Measurements from ENCODE around the gene SHMT2. TPM values are rescaled to one million over a fixed set of nuclear protein-coding genes. Genes with fewer than 3 reads are reported as not detected.

Gene SHMT2
- total RNA-seq, 1 donor from 2014 or later: 490 TPM

DNA sequence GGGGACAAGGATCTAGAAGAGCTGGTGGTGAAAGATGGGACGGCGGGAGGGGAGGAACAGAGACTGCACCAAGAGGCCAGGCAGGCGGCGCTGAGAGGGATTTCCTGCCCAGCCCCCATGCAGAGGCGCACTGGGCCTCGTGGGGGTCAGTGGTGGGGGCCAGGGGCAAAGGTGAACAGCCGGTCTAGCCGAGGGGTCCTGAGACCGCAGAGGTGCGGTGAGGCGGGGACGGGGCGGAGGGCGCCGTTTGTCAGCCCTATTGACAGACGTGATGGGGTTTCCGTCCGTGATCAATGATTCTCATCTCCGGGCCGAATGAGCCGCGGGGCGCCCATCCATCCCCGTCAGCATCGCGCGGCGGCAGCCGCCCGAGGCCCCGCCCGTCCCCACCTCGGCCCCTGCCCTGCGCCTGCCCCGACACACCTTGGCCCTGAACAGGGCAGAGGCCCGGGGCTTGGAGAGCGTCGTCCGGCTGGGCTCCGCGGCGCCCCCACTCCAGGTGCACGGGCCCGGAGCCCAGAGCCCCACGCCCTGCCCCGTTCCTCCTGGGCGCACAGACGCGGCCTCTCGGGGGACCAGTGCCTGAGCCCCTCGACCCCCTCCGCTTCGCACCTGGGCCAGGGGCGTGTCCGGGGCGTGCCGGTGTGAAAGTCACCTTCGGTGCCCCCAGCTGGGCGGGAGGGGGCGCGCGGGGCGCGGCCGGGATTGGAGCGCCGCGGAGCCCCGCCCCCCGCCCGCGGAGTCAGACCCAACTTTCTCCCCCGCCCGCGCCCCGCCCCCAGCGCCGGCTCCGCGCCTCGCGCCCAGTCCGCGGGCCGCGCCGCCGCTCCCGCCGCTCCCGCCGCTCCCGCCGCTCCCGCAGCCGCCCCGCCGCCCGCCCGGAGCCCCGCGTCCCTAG is 13.2 kb upstream of the SHMT2 start, which contains the start of gene NXPH4:
NXPH4 (plus strand) TSS at position 781 of the 898 bp plus-strand sequence. CDS start 176 bp downstream, outside the sequence.
- TF ChIP-seq, protein P1, sequence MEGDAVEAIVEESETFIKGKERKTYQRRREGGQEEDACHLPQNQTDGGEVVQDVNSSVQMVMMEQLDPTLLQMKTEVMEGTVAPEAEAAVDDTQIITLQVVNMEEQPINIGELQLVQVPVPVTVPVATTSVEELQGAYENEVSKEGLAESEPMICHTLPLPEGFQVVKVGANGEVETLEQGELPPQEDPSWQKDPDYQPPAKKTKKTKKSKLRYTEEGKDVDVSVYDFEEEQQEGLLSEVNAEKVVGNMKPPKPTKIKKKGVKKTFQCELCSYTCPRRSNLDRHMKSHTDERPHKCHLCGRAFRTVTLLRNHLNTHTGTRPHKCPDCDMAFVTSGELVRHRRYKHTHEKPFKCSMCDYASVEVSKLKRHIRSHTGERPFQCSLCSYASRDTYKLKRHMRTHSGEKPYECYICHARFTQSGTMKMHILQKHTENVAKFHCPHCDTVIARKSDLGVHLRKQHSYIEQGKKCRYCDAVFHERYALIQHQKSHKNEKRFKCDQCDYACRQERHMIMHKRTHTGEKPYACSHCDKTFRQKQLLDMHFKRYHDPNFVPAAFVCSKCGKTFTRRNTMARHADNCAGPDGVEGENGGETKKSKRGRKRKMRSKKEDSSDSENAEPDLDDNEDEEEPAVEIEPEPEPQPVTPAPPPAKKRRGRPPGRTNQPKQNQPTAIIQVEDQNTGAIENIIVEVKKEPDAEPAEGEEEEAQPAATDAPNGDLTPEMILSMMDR (IDR thresholded peaks at IDR 0.05; ENCODE audit: insufficient read depth, low read length, poor library complexity, severe bottlenecking): no peak
- H3K36me3 ChIP-seq (ENCODE audit: control insufficient read depth, insufficient read depth, low read length): no peaks in the 10 kb centered on the region
- DNase-seq (ENCODE audit: low read depth): no peak
- peak within 1 kb of the TSS; percentile 21 for H3K4me3 ChIP-seq (ENCODE audit: low read depth, low read length)
- peaks cover 68% of the 10 kb centered on the region for H3K27me3 ChIP-seq (ENCODE audit: control insufficient read depth, insufficient read depth, low read length)

DNA sequence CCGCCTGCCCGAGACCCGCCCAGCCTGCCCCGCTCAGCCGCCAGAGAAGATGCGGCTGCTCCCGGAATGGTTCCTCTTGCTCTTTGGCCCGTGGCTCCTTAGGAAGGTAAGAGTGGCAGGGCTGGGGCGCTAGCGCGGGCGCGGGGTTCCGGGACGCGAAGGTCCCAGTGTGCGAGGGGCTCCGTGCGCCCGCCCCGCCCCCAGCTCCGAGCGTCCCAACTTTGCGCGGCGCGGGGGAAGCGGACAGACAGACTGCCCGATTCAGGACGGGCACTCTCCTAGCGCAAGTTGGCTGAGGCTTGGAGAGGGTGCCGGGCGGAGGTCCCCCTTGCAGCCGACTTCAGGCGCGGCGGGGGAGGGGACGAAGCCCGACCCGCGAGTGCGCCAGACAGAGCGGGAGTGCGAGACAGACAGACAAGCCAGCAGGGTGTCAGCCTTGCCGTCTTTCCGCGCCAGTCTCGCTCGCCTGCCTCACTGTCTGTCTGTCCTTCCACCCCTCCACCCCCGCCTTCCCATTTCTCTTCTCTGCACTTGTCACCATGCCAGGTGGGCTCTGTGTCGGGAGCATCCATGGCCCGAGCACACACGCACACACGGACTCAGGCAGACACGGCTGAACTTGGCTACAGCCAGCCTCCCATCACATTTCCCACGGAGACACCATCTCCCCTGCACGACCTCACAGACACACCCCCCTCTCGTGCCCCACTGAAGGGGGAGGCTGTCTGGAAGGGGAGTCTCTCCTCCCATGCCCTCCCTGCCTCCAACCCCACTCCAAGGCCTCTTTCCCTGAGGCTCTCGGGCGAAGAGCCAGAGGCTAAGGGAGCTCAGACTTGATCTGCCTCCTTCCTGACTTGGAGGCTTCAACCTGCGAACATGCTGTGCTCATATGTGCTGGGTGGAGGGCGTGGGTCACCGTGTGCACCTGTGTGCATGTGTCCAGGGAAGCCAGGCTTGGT is 12.3 kb upstream of the SHMT2 start:
- TF ChIP-seq, protein P1 (IDR thresholded peaks at IDR 0.05; ENCODE audit: insufficient read depth, low read length, poor library complexity, severe bottlenecking): no peak
- H3K4me3 ChIP-seq (ENCODE audit: low read depth, low read length): peak overlapping the region; percentile 21
- no peak for DNase-seq (ENCODE audit: low read depth)
- no peaks in the 10 kb centered on the region for H3K36me3 ChIP-seq (ENCODE audit: control insufficient read depth, insufficient read depth, low read length)
- H3K27me3 ChIP-seq (ENCODE audit: control insufficient read depth, insufficient read depth, low read length): peaks cover 77% of the 10 kb centered on the region

DNA sequence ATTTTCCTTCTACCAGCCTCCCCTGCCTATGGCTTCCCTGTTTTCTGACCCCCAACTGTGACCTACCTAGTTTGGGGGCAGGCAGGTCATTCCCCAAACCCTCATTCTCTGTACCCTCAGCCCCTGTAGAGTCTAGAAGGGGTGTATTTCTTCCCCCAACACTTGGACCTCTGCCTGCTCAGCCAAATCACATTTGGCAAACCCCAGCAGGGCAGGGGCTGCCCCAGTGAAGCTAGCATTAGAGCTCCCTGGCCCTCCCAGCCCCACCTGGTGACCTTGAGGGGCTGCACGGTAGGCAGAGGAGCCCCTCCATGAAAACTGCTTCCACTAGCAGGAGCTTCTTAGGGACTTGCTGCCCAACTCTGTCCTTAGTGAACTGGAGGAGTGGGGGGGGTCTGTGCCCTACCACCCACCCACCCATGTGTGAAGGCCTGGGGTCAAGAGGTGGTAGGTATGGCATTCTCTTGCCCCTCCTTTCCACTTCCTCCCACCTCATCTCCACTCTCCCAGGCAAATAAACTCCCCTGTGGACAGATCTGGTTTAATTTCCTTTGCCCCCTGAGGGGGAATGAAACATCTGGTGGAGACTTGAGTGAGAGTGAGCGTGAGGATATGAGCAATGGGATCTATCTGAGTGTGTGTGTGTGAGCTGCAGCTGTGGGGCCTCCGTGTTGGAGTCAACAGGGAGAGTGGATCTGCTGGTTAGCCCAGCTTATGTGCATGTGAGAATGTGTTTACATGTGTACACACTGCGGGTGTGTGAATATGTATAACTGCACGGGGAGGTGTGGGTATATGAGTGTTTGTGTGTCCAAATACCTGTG is 11.3 kb upstream of the SHMT2 start:
- peaks cover 88% of the 10 kb centered on the region for H3K27me3 ChIP-seq (ENCODE audit: control insufficient read depth, insufficient read depth, low read length)

DNA sequence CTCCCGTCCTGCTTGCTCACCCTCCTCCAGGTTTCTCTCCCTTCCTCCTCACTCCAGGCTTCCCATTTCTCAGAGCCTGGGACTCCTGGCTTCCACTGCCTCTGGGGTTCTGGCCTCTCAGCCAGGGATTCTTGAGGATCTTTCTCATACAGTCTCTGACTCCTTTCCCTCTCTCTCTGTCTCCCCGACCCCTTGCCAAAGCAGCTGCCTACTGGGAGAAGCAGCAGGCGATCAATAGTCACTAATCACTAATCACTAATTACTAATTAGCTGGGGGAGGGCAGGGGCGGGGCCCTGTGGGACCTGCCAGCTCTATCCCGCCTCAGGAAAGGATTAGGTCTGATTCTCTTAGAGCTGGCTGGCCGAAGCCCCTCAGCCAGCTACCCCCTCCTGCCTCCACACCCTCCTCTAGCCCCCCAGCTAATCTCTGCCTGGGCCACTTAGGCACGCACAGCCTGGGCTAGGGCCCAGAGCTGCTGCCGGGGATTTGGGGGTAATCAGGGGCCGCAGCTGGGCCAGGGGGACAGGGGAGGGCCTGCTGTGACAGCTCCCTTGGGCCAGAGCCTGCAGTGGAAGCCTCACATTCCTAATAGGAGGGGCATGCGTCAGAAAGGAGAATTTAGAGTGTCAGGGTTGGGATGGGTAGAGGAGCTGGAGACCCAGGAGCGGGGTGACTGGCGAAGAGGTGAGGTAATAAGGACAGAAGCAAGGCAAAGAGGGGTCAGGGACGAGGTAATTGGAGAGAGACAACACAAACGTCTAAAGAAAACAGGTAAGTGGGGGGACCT is 10.1 kb upstream of the SHMT2 start:
- peaks cover 96% of the 10 kb centered on the region for H3K27me3 ChIP-seq (ENCODE audit: control insufficient read depth, insufficient read depth, low read length)
- no peak for DNase-seq (ENCODE audit: low read depth)
- TF ChIP-seq, protein P1 (IDR thresholded peaks at IDR 0.05; ENCODE audit: insufficient read depth, low read length, poor library complexity, severe bottlenecking): no peak
- H3K36me3 ChIP-seq (ENCODE audit: control insufficient read depth, insufficient read depth, low read length): no peaks in the 10 kb centered on the region
- no peak overlapping the region for H3K4me3 ChIP-seq (ENCODE audit: low read depth, low read length)

More for the DNA sequence above, 11.3 kb upstream of the SHMT2 start:
- TF ChIP-seq, protein P1 (IDR thresholded peaks at IDR 0.05; ENCODE audit: insufficient read depth, low read length, poor library complexity, severe bottlenecking): no peak
- DNase-seq (ENCODE audit: low read depth): no peak
- Histone ChIP-seq H3K4me3 (ENCODE audit: low read depth, low read length) (no peak overlapping the region), H3K36me3 (ENCODE audit: control insufficient read depth, insufficient read depth, low read length) (no peaks in the 10 kb centered on the region)
